Endothelial cell of hepatic sinusoid (primary cell): ENCODE data around the gene MIA.
"Not testable (repeated sequence)": the region's sequence is repeated elsewhere in the genome, so short reads cannot be mapped to it uniquely, and the experiment has no call there.

ENCODE experiments used
- in situ Hi-C: cut with HindIII; loops from 2 replicates; pipeline ENCODE4 v1.10.0; 2017; ENCODE audit warnings: low sequenced_read_pairs

The MIA gene

GRCh38 chr19:40813182-40813581 is 37.9 kb downstream of the MIA start:
- in situ Hi-C loops = no loop called here

- in situ Hi-C loops = no loop called here
Measured at GRCh38 chr19:40815223-40815622, 39.9 kb downstream of the MIA start.

- in situ Hi-C loops = not testable (repeated sequence)
Measured at GRCh38 chr19:40818480-40819399, 43.4 kb downstream of the MIA start.

- in situ Hi-C loops = not testable (repeated sequence)
Measured at GRCh38 chr19:40819479-40820234, 44.3 kb downstream of the MIA start.

GRCh38 chr19:40822161-40822560 is 46.8 kb downstream of the MIA start:
- in situ Hi-C loops = no loop called here

GRCh38 chr19:40822704-40823553 is 47.6 kb downstream of the MIA start:
- in situ Hi-C loops = not testable (repeated sequence)

GRCh38 chr19:40824916-40825315 is 49.6 kb downstream of the MIA start:
- in situ Hi-C loops = not testable (repeated sequence)

GRCh38 chr19:40825460-40826095 is 50.3 kb downstream of the MIA start:
- in situ Hi-C loops = not testable (repeated sequence)

GRCh38 chr19:40826312-40826698 is 51.0 kb downstream of the MIA start:
- in situ Hi-C loops = not testable (repeated sequence)

GRCh38 chr19:40826699-40827385 is 51.5 kb downstream of the MIA start:
- in situ Hi-C loops = not testable (repeated sequence)
